ENCODE data around the gene EPHA2.

DNA sequence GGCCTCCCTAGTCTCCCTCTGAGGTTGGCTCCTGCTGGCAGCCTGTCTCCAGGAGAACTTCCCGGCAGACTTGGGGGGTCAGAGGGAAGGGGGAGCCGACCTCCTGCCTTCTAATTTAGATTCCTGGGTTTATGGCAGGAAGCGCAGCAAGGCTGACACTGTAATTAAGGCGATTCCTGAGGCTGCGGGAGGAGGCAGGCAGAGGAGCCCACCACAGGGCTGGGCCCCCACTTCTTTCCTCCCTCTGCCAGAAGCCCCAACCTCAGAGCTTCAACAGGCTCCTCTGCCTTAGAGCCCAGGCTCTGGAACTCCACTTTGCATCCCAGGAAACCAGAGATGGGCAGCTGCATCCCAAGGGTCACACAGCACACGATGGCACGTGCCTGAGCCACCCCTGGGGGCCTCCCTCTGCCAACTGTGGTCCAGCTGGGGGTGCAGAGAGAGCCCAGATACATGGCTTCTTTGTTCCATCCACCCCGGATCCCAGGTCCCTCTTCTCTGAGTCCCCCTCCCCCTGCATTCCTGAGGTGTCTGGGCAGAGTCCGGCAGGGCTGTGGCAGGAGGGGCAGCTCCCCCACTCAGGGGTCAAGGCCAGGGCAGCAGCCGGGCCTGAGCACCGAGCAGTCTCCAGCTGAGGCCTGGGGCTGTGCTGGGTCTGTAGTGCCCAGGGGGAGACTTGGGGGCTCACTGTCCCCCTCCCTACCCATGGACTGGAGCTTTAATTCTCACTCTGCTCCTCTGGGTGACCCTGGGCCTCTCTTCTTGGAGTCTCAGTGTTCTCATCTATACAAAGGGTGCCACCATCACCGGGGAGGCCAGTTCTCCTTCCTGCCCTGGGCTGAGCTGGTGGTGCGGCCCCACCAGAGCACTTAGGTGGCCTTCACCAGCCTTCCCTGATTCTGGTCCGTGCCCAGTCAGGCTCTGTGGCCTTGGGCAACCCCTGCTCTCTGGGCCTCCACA lies 43.0 kb downstream of the EPHA2 start:
- TF ChIP-seq, protein P1, sequence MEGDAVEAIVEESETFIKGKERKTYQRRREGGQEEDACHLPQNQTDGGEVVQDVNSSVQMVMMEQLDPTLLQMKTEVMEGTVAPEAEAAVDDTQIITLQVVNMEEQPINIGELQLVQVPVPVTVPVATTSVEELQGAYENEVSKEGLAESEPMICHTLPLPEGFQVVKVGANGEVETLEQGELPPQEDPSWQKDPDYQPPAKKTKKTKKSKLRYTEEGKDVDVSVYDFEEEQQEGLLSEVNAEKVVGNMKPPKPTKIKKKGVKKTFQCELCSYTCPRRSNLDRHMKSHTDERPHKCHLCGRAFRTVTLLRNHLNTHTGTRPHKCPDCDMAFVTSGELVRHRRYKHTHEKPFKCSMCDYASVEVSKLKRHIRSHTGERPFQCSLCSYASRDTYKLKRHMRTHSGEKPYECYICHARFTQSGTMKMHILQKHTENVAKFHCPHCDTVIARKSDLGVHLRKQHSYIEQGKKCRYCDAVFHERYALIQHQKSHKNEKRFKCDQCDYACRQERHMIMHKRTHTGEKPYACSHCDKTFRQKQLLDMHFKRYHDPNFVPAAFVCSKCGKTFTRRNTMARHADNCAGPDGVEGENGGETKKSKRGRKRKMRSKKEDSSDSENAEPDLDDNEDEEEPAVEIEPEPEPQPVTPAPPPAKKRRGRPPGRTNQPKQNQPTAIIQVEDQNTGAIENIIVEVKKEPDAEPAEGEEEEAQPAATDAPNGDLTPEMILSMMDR (IDR thresholded peaks at IDR 0.05; ENCODE audit: insufficient read depth, low read length, poor library complexity, severe bottlenecking) = no peak
- TF ChIP-seq EZH2phosphoT487 (conservative IDR thresholded peaks at IDR 0.05; ENCODE audit: low read length) = no peak
